Endothelial cell of umbilical vein (primary cell): Measurements from ENCODE around the gene NAP1L1. TPM values are rescaled to one million over a fixed set of nuclear protein-coding genes. Genes with fewer than 3 reads are reported as not detected.

ENCODE experiments used
- BruUV-seq: library from RNA; stranded (reverse); fragments of 400-500 nt; replicated peaks from 2 replicates; lab custom pipeline; 2021; lab: Mats Ljungman, UMichigan
- CTCF ChIA-PET: fragments of 300-600, 350-600 bp; sonication (Branson Sonifier 250); formaldehyde crosslinking; loops from one replicate; lab custom pipeline; 2021; ENCODE audit warnings: antibody characterized with exemption, inconsistent platforms; lab: Charles Lee
- POLR2A ChIA-PET: fragments of 300-600, 350-600 bp; sonication (Branson Sonifier 250); formaldehyde crosslinking; loops from one replicate; lab custom pipeline; 2021; ENCODE audit warnings: antibody characterized with exemption, inconsistent platforms; lab: Charles Lee
- DNase-seq: peaks from one replicate; pipeline ENCODE4 v3.0.0-alpha.2; 2011; ENCODE audit warnings: low read depth, low spot score
- FAIRE-seq: peaks from 2 replicates; lab custom pipeline; 2011; peaks lifted over from hg19 to GRCh38; lab: Jason Lieb, UNC
- H2AFZ ChIP-seq: 2 replicates; pipeline ENCODE4 v1.6.0; 2012; ENCODE audit warnings: low read depth, low read length, control low read depth, inconsistent platforms
- H3K27ac ChIP-seq: 2 replicates; pipeline ENCODE4 v1.5.1; 2011; ENCODE audit warnings: low read depth, mild to moderate bottlenecking, control low read depth, low read length, moderate library complexity; ENCODE audit not compliant: insufficient read depth
- H3K27me3 ChIP-seq, 2 experiments: 2 replicates each; pipeline versions ENCODE4 v1.6.0 to v1.6.1; 2011; ENCODE audit warnings: low read length in 2 of 2, mixed read lengths in 1 of 2; ENCODE audit not compliant: control insufficient read depth in 2 of 2, insufficient read depth in 2 of 2
- H3K36me3 ChIP-seq, 2 experiments: 2 replicates in 1 of 2; 3 replicates in 1 of 2; pipeline ENCODE4 v1.5.1; 2011; ENCODE audit warnings: low read length in 2 of 2, mild to moderate bottlenecking in 1 of 2, moderate library complexity in 1 of 2; ENCODE audit not compliant: control insufficient read depth in 2 of 2, insufficient read depth in 2 of 2; ENCODE audit errors: extremely low read depth in 1 of 2
- H3K4me1 ChIP-seq: 3 replicates; pipeline ENCODE4 v1.5.1; 2011; ENCODE audit warnings: mild to moderate bottlenecking, low read length; ENCODE audit not compliant: control insufficient read depth, insufficient read depth; ENCODE audit errors: extremely low read depth
- H3K4me2 ChIP-seq: 2 replicates; pipeline ENCODE4 v1.6.1; 2011; ENCODE audit warnings: low read length, control low read depth, mixed read lengths; ENCODE audit not compliant: insufficient read depth
- H3K4me3 ChIP-seq, 3 experiments: fragments of 200-600 bp in 1 of 3; sonication (generic), shearing (Covaris generic) in 1 of 3; replicated peaks in 1 of 3; 2 replicates each; pipeline ENCODE4 v1.5.1; 2011 to 2016; ENCODE audit warnings: control low read depth in 3 of 3, low read length in 3 of 3, mild to moderate bottlenecking in 2 of 3, inconsistent platforms in 1 of 3, low read depth in 1 of 3, moderate library complexity in 1 of 3; ENCODE audit not compliant: insufficient read depth in 1 of 3
- H3K79me2 ChIP-seq: 2 replicates; pipeline ENCODE4 v1.6.0; 2012; ENCODE audit warnings: low read length, inconsistent platforms; ENCODE audit not compliant: control insufficient read depth, insufficient read depth
- H3K9ac ChIP-seq: replicated peaks from 2 replicates; pipeline ENCODE3; 2011; ENCODE audit warnings: low read length, control low read depth; ENCODE audit not compliant: insufficient read depth; ENCODE audit errors: extremely low read depth
- H3K9me1 ChIP-seq: replicated peaks from 3 replicates; pipeline ENCODE4 v1.6.0; 2011; ENCODE audit warnings: mild to moderate bottlenecking, low read length; ENCODE audit not compliant: control insufficient read depth, insufficient read depth; ENCODE audit errors: extremely low read depth
- H3K9me3 ChIP-seq: replicated peaks from 2 replicates; pipeline ENCODE4 v1.5.1; 2012; ENCODE audit warnings: low read length, inconsistent platforms; ENCODE audit not compliant: control insufficient read depth, insufficient read depth
- H4K20me1 ChIP-seq: replicated peaks from 2 replicates; pipeline ENCODE3; 2011; ENCODE audit warnings: mild to moderate bottlenecking, low read length; ENCODE audit not compliant: control insufficient read depth, insufficient read depth; ENCODE audit errors: extremely low read depth
- EZH2 ChIP-seq: IDR thresholded peaks from 2 replicates; pipeline ENCODE4 v1.6.1; 2012; ENCODE audit warnings: borderline replicate concordance, low read depth, mild to moderate bottlenecking, moderate library complexity, low read length, inconsistent platforms; ENCODE audit not compliant: severe bottlenecking
- FOS ChIP-seq: IDR thresholded peaks from 2 replicates; pipeline ENCODE4 v1.6.1; 2011; ENCODE audit warnings: mild to moderate bottlenecking, low read length, moderate library complexity, borderline replicate concordance; ENCODE audit not compliant: insufficient read depth
- GATA2 ChIP-seq: IDR thresholded peaks from 2 replicates; pipeline ENCODE4 v1.7.0; 2011; ENCODE audit warnings: low read depth, mild to moderate bottlenecking, moderate library complexity, mixed read lengths, low read length; ENCODE audit not compliant: insufficient read length, insufficient read depth
- JUN ChIP-seq: IDR thresholded peaks from 2 replicates; pipeline ENCODE4 v1.6.1; 2011; ENCODE audit warnings: borderline replicate concordance, low read depth; ENCODE audit not compliant: insufficient read length, insufficient read depth
- MYC ChIP-seq: IDR thresholded peaks from one replicate; pipeline ENCODE4 v1.6.1; 2011; ENCODE audit warnings: mild to moderate bottlenecking, low read depth, low read length
- POLR2A ChIP-seq: IDR thresholded peaks from 2 replicates; pipeline ENCODE4 v1.6.1; 2012; ENCODE audit warnings: low read depth, mild to moderate bottlenecking, control low read depth, low read length
- POLR2AphosphoS5 ChIP-seq: IDR thresholded peaks from 2 replicates; pipeline ENCODE4 v1.6.1; 2012; ENCODE audit warnings: low read depth, mild to moderate bottlenecking, control low read depth, low read length, moderate library complexity; ENCODE audit not compliant: insufficient read depth
- dilution Hi-C: fragments of 300-500 bp; cut with MboI; formaldehyde crosslinking; loops from one replicate; pipeline ENCODE4 v1.15.0; 2019; ENCODE audit warnings: low sequenced_read_pairs; ENCODE audit not compliant: extremely low pct_ligation_motif_present
- intact Hi-C: fragments of 100-400 bp; cut with micrococcal nuclease; formaldehyde crosslinking; loops from one replicate; pipeline ENCODE4 v1.10.0; 2022
- polyA plus RNA-seq, 4 experiments: library from polyadenylated mRNA; depleted of rRNA in 3 of 4; stranded (reverse) in 3 of 4; unstranded in 1 of 4; fragments of >200 nt; gene quantifications; 2 replicates each; pipeline versions ENCODE4 v1.2.1 to v1.2.3, GENCODE V29; 2011 to 2012; ENCODE audit warnings: missing spikeins in 1 of 4
- total RNA-seq: library from RNA; stranded (reverse); gene quantifications from 2 replicates; pipeline ENCODE4 v1.2.3, GENCODE V29; 2021
- TF ChIP-seq, protein P1 (sequence below), 2 donors: IDR thresholded peaks; 1 replicate in 1 of 2; 2 replicates in 1 of 2; pipeline ENCODE4 v1.5.1; 2011; ENCODE audit warnings: low read length in 2 of 2, mild to moderate bottlenecking in 2 of 2, moderate library complexity in 2 of 2, control low read depth in 1 of 2, inconsistent platforms in 1 of 2, low read depth in 1 of 2; ENCODE audit not compliant: insufficient read depth in 1 of 2; ENCODE audit errors: extremely low read depth in 1 of 2
- TF ChIP-seq, protein P2 (sequence below): IDR thresholded peaks from 2 replicates; pipeline ENCODE4 v1.6.1; 2011; ENCODE audit not compliant: insufficient read depth, insufficient read length

Gene NAP1L1
- total and polyA plus RNA-seq, 2 donors (not counting 3 experiments of a cell fraction or from before 2014, with no cell fraction given): 127 to 649 TPM

- Histone ChIP-seq H3K36me3 (no peaks in the 10 kb centered on the region), H3K79me2 (no peaks in the 10 kb centered on the region), H3K27ac (no peak overlapping the region), H3K9me3 (no peaks in the 10 kb centered on the region), H3K9me1 (no peaks in the 10 kb centered on the region), H3K9ac (no peak overlapping the region), H2AFZ (no peak overlapping the region), H3K4me2 (no peak overlapping the region), H4K20me1 (no peaks in the 10 kb centered on the region), H3K27me3 (no peaks in the 10 kb centered on the region), H3K4me3 (no peak overlapping the region), H3K4me1 (no peaks in the 10 kb centered on the region)
- CTCF ChIA-PET: no interaction called here
- POLR2A ChIA-PET: no interaction called here
- dilution Hi-C loops: loop anchor here (25.0 kb wide), 1 partner anchor 243 kb away; the partner anchor contains the start of gene BBS10
- no TSS peak for BruUV-seq
- TF ChIP-seq, protein P1, sequence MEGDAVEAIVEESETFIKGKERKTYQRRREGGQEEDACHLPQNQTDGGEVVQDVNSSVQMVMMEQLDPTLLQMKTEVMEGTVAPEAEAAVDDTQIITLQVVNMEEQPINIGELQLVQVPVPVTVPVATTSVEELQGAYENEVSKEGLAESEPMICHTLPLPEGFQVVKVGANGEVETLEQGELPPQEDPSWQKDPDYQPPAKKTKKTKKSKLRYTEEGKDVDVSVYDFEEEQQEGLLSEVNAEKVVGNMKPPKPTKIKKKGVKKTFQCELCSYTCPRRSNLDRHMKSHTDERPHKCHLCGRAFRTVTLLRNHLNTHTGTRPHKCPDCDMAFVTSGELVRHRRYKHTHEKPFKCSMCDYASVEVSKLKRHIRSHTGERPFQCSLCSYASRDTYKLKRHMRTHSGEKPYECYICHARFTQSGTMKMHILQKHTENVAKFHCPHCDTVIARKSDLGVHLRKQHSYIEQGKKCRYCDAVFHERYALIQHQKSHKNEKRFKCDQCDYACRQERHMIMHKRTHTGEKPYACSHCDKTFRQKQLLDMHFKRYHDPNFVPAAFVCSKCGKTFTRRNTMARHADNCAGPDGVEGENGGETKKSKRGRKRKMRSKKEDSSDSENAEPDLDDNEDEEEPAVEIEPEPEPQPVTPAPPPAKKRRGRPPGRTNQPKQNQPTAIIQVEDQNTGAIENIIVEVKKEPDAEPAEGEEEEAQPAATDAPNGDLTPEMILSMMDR (IDR thresholded peaks at IDR 0.05; ENCODE audit: extremely low read depth in 1 of 2, insufficient read depth in 1 of 2, low read depth in 1 of 2, low read length in 2 of 2): no peak
- no peak for TF ChIP-seq FOS
- intact Hi-C loops: no loop called here
- no peak for DNase-seq
- no peak for FAIRE-seq
These were observed 10.3 kb upstream of the NAP1L1 start for GRCh38 chr12:76094754-76095153.

GRCh38 chr12:76091246-76091754 is 6.8 kb upstream of the NAP1L1 start:
- Histone ChIP-seq H2AFZ (no peak overlapping the region), H3K79me2 (no peaks in the 10 kb centered on the region), H3K27me3 (no peaks in the 10 kb centered on the region), H3K4me2 (no peak overlapping the region), H3K9me1 (no peaks in the 10 kb centered on the region), H3K4me3 (no peak overlapping the region), H3K4me1 (peaks cover 1% of the 10 kb centered on the region), H3K27ac (no peak overlapping the region), H3K9ac (no peak overlapping the region), H4K20me1 (no peaks in the 10 kb centered on the region), H3K9me3 (no peaks in the 10 kb centered on the region), H3K36me3 (no peaks in the 10 kb centered on the region)
- dilution Hi-C loops: loop anchor here (25.0 kb wide), 1 partner anchor 246 kb away; the partner anchor contains the start of gene BBS10
- no peak for FAIRE-seq
- intact Hi-C loops: no loop called here
- POLR2A ChIA-PET: no interaction called here
- BruUV-seq: no TSS peak
- DNase-seq: no peak
- CTCF ChIA-PET: interaction anchor here (1.2 kb wide), 1 partner anchor 67 kb away, joined by 3 read pairs; no protein-coding TSS in a partner anchor
- TF ChIP-seq EZH2 (no peak), GATA2 (no peak), POLR2AphosphoS5 (no peak), MYC (no peak), FOS (no peak), JUN (no peak), POLR2A (no peak)
- TF ChIP-seq, protein P2, sequence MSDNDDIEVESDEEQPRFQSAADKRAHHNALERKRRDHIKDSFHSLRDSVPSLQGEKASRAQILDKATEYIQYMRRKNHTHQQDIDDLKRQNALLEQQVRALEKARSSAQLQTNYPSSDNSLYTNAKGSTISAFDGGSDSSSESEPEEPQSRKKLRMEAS: no peak
- TF ChIP-seq, protein P1 (IDR thresholded peaks at IDR 0.05; ENCODE audit: extremely low read depth in 1 of 2, insufficient read depth in 1 of 2, low read depth in 1 of 2, low read length in 2 of 2): no peak
